IMR-90 (cell line): ENCODE results near the gene ANKRD7. TPM values are rescaled to one million over a fixed set of nuclear protein-coding genes. Genes with fewer than 3 reads are reported as not detected.

Source experiments
- ATAC-seq: fragments of 200-7000 bp; cut with Tn5 transposase; 2 replicates; pipeline ENCODE4 v1.9.1; 2020; ENCODE audit warnings: low read depth, mild to moderate bottlenecking, moderate library complexity
- BruUV-seq: library from RNA; stranded (reverse); fragments of 400-500 nt; replicated peaks from 2 replicates; lab custom pipeline; 2021; lab: Mats Ljungman, UMichigan
- CTCF ChIA-PET: fragments of 300-600 bp; formaldehyde crosslinking; extraction: SDS; loops from one replicate; lab custom pipeline; 2021; ENCODE audit warnings: antibody characterized with exemption; lab: Yijun Ruan, JAX
- POLR2A ChIA-PET: fragments of 300-600 bp; sonication (Branson Sonifier 250); formaldehyde crosslinking; loops from one replicate; lab custom pipeline; 2022; ENCODE audit warnings: antibody characterized with exemption; ENCODE audit not compliant: unreplicated experiment; lab: Charles Lee
- DNase-seq: peaks from one replicate; pipeline ENCODE4 v3.0.0; 2013
- H2AFZ ChIP-seq: replicated peaks from 2 replicates; pipeline ENCODE3; 2013; ENCODE audit warnings: low read length, mild to moderate bottlenecking; ENCODE audit not compliant: poor library complexity
- H2AK5ac ChIP-seq: 2 replicates; pipeline ENCODE4 v1.6.1; 2013; ENCODE audit warnings: low read depth, low read length, inconsistent platforms
- H2AK9ac ChIP-seq: replicated peaks from 2 replicates; pipeline ENCODE3; 2013; ENCODE audit warnings: mild to moderate bottlenecking, low read depth, low read length, moderate library complexity; ENCODE audit not compliant: poor library complexity
- H2BK120ac ChIP-seq: 2 replicates; pipeline ENCODE4 v1.6.1; 2013; ENCODE audit warnings: low read depth, low read length, inconsistent platforms
- H2BK15ac ChIP-seq: 3 replicates; pipeline ENCODE4 v1.6.1; 2013; ENCODE audit warnings: low read depth, low read length, inconsistent platforms
- H2BK20ac ChIP-seq: 2 replicates; pipeline ENCODE4 v1.6.1; 2013; ENCODE audit warnings: low read depth, mild to moderate bottlenecking, inconsistent platforms, low read length, moderate library complexity
- H2BK5ac ChIP-seq: 2 replicates; pipeline ENCODE4 v1.6.1; 2013; ENCODE audit warnings: mild to moderate bottlenecking, low read depth, low read length, inconsistent platforms; ENCODE audit not compliant: poor library complexity, severe bottlenecking
- H3K14ac ChIP-seq: replicated peaks from 2 replicates; pipeline ENCODE4 v1.6.1; 2013; ENCODE audit warnings: low read depth, low read length, inconsistent platforms
- H3K18ac ChIP-seq: 2 replicates; pipeline ENCODE4 v1.6.1; 2013; ENCODE audit warnings: low read depth, low read length, control low read depth
- H3K23ac ChIP-seq: 2 replicates; pipeline ENCODE4 v1.6.1; 2013; ENCODE audit warnings: low read depth, low read length, inconsistent platforms
- H3K27ac ChIP-seq: 2 replicates; pipeline ENCODE4 v1.5.1; 2013; ENCODE audit warnings: mild to moderate bottlenecking, control low read depth, low read length; ENCODE audit not compliant: insufficient read depth
- H3K27me3 ChIP-seq: 2 replicates; pipeline ENCODE4 v1.6.1; 2013; ENCODE audit warnings: low read length; ENCODE audit not compliant: control insufficient read depth, insufficient read depth
- H3K36me3 ChIP-seq: 2 replicates; pipeline ENCODE4 v1.6.1; 2013; ENCODE audit warnings: low read length, mixed read lengths; ENCODE audit not compliant: control insufficient read depth, insufficient read depth
- H3K4ac ChIP-seq: 2 replicates; pipeline ENCODE4 v1.6.1; 2013; ENCODE audit warnings: low read depth, low read length, inconsistent platforms
- H3K4me1 ChIP-seq: 2 replicates; pipeline ENCODE4 v1.6.1; 2013; ENCODE audit warnings: low read length, mixed read lengths; ENCODE audit not compliant: control insufficient read depth, insufficient read depth
- H3K4me2 ChIP-seq: 2 replicates; pipeline ENCODE4 v1.6.1; 2013; ENCODE audit warnings: low read depth, mild to moderate bottlenecking, control low read depth, low read length, moderate library complexity
- H3K4me3 ChIP-seq: 2 replicates; pipeline ENCODE4 v1.5.1; 2013; ENCODE audit warnings: low read depth, mild to moderate bottlenecking, control low read depth, low read length, moderate library complexity; ENCODE audit not compliant: insufficient read depth
- H3K56ac ChIP-seq: 2 replicates; pipeline ENCODE4 v1.6.1; 2013; ENCODE audit warnings: low read length, inconsistent platforms; ENCODE audit not compliant: insufficient read depth; ENCODE audit errors: extremely low read depth
- H3K79me1 ChIP-seq, 2 experiments: 2 replicates each; pipeline ENCODE4 v1.6.1; 2013; ENCODE audit warnings: low read length in 2 of 2, inconsistent platforms in 1 of 2, low read depth in 1 of 2
- H3K9ac ChIP-seq: 2 replicates; pipeline ENCODE4 v1.6.1; 2013; ENCODE audit warnings: low read depth, low read length, control low read depth
- H3K9me1 ChIP-seq: 2 replicates; pipeline ENCODE4 v1.6.1; 2013; ENCODE audit warnings: low read length, inconsistent platforms; ENCODE audit not compliant: insufficient read depth
- H3K9me3 ChIP-seq: 2 replicates; pipeline ENCODE4 v1.6.1; 2013; ENCODE audit warnings: low read length; ENCODE audit not compliant: control insufficient read depth, insufficient read depth
- H4K20me1 ChIP-seq: 2 replicates; pipeline ENCODE4 v1.6.1; 2013; ENCODE audit warnings: low read length, inconsistent platforms; ENCODE audit not compliant: insufficient read depth
- H4K5ac ChIP-seq: 2 replicates; pipeline ENCODE4 v1.6.1; 2013; ENCODE audit warnings: mild to moderate bottlenecking, low read depth, low read length, control low read depth
- H4K8ac ChIP-seq, 2 experiments: 2 replicates each; pipeline ENCODE4 v1.6.1; 2013; ENCODE audit warnings: low read depth in 2 of 2, low read length in 2 of 2, control low read depth in 1 of 2, inconsistent platforms in 1 of 2
- H4K91ac ChIP-seq: 2 replicates; pipeline ENCODE4 v1.6.1; 2013; ENCODE audit warnings: low read depth, low read length, inconsistent platforms; ENCODE audit not compliant: insufficient read depth
- CEBPB ChIP-seq: IDR thresholded peaks from 2 replicates; pipeline ENCODE4 v1.6.1; 2012; ENCODE audit warnings: low read depth, low read length, improper control_type of control experiment
- ELK1 ChIP-seq: fragments of 150-350 bp; IDR thresholded peaks from 2 replicates; pipeline ENCODE4 v1.6.1; 2016; ENCODE audit warnings: low read depth, mild to moderate bottlenecking, low read length, moderate library complexity, borderline replicate concordance
- FOS ChIP-seq: fragments of 150-350 bp; IDR thresholded peaks from 2 replicates; pipeline ENCODE4 v1.6.1; 2016; ENCODE audit warnings: low read depth, low read length
- MAZ ChIP-seq: IDR thresholded peaks from 2 replicates; pipeline ENCODE4 v1.6.1; 2012; ENCODE audit warnings: low read depth, mild to moderate bottlenecking, low read length, improper control_type of control experiment, moderate library complexity, borderline replicate concordance
- MXI1 ChIP-seq: IDR thresholded peaks from 2 replicates; pipeline ENCODE4 v1.6.1; 2012; ENCODE audit warnings: low read depth, mild to moderate bottlenecking, low read length, moderate library complexity, borderline replicate concordance
- POLR2A ChIP-seq: IDR thresholded peaks from 2 replicates; pipeline ENCODE4 v1.6.1; 2012; ENCODE audit warnings: mild to moderate bottlenecking, low read depth, low read length
- RAD21 ChIP-seq: IDR thresholded peaks from 2 replicates; pipeline ENCODE4 v1.6.1; 2012; ENCODE audit warnings: low read length, improper control_type of control experiment
- WGBS, 2 experiments: methylation state at CpG; one replicate each; pipeline versions ENCODE4 v1.1.5 to v1.1.7; 2013; ENCODE audit warnings: missing lambda C conversion rate in 2 of 2; ENCODE audit not compliant: insufficient read length in 1 of 2; ENCODE audit errors: extremely low coverage in 2 of 2; 5-methylcytosine and 5-hydroxymethylcytosine counted together
- dilution Hi-C: fragments of 300-500 bp; cut with HindIII; formaldehyde crosslinking; loops from one replicate; pipeline ENCODE4 v1.14.3; 2018; ENCODE audit warnings: low sequenced_read_pairs; ENCODE audit not compliant: unreplicated experiment
- in situ Hi-C: fragments of 300-500 bp; cut with MboI; formaldehyde crosslinking; loops from 3 replicates; pipeline ENCODE4 v1.14.3; 2019; ENCODE audit warnings: low sequenced_read_pairs, inconsistent platforms, mixed read lengths
- intact Hi-C: fragments of 100-400 bp; cut with micrococcal nuclease; formaldehyde crosslinking; loops from 2 replicates; pipeline ENCODE4 v1.10.0; 2022
- polyA plus RNA-seq, 3 experiments: library from polyadenylated mRNA; depleted of rRNA; stranded (reverse); fragments of >200 nt; gene quantifications; 2 replicates each; pipeline ENCODE4 v1.2.3, GENCODE V29; 2012; ENCODE audit warnings: low replicate concordance in 1 of 3
- total RNA-seq: library from RNA; depleted of rRNA; stranded (reverse); fragments of >200 nt; gene quantifications from 2 replicates; pipeline ENCODE4 v1.2.3, GENCODE V29; 2012
- TF ChIP-seq, protein P1 (sequence below): conservative IDR thresholded peaks from 2 replicates; pipeline ENCODE4 v1.5.1; 2012; ENCODE audit warnings: mild to moderate bottlenecking, low read depth, low read length, improper control_type of control experiment

The ANKRD7 gene
- total and polyA plus RNA-seq, 2 of the 4 experiments (the other 2 are of a cell fraction): 0.17 to 0.18 TPM

GRCh38 chr7:118175740-118176139 lies 48.8 kb upstream of the ANKRD7 start:
- DNase-seq (no peak), ATAC-seq (no peak)
- Histone ChIP-seq H4K91ac (no peak overlapping the region), H3K27me3 (no peaks in the 10 kb centered on the region), H3K9me1 (no peaks in the 10 kb centered on the region), H3K79me1 (0 out of 4 replicates have a peak, but pooled peaks cover 0 to 3% of the 10 kb centered on the region in 2 experiments), H3K18ac (no peak overlapping the region), H4K5ac (no peak overlapping the region), H3K4me3 (no peak overlapping the region), H3K27ac (no peak overlapping the region), H2AK9ac (no peak overlapping the region), H3K9ac (no peak overlapping the region), H3K36me3 (no peaks in the 10 kb centered on the region), H3K14ac (no peak overlapping the region), H2AFZ (no peak overlapping the region), H3K9me3 (no peaks in the 10 kb centered on the region), H2BK15ac (no peak overlapping the region), H2BK120ac (no peak overlapping the region), H3K23ac (no peak overlapping the region), H3K4me2 (no peak overlapping the region), H4K20me1 (no peaks in the 10 kb centered on the region), H4K8ac (no peak overlapping the region), H3K4ac (no peak overlapping the region), H2BK20ac (no peak overlapping the region), H2AK5ac (no peak overlapping the region), H3K56ac (no peak overlapping the region), H3K4me1 (no peaks in the 10 kb centered on the region), H2BK5ac (no peak overlapping the region)
- TF ChIP-seq ELK1 (no peak), MXI1 (no peak), FOS (no peak), RAD21 (no peak), CEBPB (no peak), POLR2A (no peak), MAZ (no peak)
- TF ChIP-seq, protein P1, sequence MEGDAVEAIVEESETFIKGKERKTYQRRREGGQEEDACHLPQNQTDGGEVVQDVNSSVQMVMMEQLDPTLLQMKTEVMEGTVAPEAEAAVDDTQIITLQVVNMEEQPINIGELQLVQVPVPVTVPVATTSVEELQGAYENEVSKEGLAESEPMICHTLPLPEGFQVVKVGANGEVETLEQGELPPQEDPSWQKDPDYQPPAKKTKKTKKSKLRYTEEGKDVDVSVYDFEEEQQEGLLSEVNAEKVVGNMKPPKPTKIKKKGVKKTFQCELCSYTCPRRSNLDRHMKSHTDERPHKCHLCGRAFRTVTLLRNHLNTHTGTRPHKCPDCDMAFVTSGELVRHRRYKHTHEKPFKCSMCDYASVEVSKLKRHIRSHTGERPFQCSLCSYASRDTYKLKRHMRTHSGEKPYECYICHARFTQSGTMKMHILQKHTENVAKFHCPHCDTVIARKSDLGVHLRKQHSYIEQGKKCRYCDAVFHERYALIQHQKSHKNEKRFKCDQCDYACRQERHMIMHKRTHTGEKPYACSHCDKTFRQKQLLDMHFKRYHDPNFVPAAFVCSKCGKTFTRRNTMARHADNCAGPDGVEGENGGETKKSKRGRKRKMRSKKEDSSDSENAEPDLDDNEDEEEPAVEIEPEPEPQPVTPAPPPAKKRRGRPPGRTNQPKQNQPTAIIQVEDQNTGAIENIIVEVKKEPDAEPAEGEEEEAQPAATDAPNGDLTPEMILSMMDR: no peak
- no CpG with 5 or more reads among the region's 2 CpGs for WGBS, 2 experiments
- ChIA-PET POLR2A (no interaction called here), CTCF (no interaction called here)
- BruUV-seq: no TSS peak
- in situ Hi-C loops: no loop called here
- dilution Hi-C loops: no loop called here
- intact Hi-C loops: no loop called here
